Measurements from ENCODE around the gene SLC13A4. TPM values are rescaled to one million over a fixed set of nuclear protein-coding genes. Genes with fewer than 3 reads are reported as not detected.
"Not testable (repeated sequence)": the region's sequence is repeated elsewhere in the genome, so short reads cannot be mapped to it uniquely, and the experiment has no call there.

SLC13A4 gene
- total RNA-seq, 1 donor from 2014 or later: not detected

DNA sequence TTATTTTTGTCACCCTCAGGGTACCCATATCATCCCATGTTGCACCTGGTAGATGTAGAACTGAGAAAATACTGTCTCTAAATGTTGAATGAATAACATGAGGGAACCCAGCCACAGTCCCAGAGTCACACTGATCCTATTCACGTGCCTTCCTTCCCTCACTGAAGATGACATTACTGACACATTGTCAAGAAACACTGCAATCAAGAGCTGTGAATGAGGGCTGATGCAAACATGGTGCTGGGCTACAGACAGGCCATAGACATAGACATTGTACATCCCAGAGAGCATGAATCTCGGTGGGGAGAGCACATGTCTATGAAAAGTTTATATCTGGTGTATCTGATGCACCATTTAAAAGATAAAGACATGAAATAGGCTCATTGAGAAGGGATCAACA lies 9.8 kb downstream of the SLC13A4 start:
- no peak for DNase-seq (ENCODE audit: low read depth)

DNA sequence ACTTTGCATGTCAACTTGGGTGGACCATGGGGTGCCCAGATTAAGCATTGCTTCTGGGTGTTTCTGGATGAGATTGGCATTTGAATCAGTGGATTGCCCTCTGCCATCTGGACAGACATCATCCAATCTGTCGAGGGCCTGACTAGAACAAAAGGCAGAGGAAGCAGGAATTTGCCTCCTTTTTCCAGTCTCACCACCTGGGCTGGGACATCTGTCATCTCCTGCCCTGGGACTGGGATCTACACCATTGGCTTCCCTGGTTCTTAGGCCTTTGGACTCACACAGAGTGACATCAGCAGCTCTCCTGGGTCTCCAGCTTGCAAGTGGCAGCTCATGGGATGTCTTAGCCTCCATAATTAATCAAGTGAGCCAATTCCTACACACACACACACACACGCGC lies 10.3 kb downstream of the SLC13A4 start:
- no peak for DNase-seq (ENCODE audit: low read depth)

DNA sequence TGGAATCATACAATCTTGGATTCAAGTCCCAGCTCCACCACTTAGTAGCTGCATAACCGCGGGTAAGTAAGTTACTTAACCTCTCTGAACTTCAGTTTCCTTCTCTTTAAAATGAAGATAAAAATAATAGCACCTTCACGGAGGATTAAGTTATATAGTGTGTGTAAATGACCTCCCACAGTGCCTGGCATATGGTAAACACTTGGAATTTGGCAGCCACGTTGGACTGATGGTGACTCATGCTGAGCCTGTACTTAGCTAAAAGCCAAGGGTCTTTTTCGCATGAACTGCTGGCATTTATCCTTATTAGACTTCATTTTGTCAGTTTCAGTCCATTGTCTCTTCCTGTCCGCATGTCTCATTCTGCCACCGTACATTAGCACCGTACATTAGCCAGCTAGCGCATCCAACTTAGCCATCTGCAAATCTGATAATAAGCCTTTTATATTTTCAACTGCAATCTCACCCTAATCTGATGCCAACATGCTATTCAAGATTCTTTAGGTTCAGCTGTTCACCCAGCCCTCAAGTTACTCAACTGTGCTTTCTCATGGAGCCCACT lies 11.2 kb downstream of the SLC13A4 start:
- DNase-seq (ENCODE audit: low read depth): peak; percentile 60

- no peak for DNase-seq (ENCODE audit: low read depth)
Measured at GRCh38 chr7:135715673-135716072, 12.3 kb downstream of the SLC13A4 start.

GRCh38 chr7:135715055-135715522 lies 12.9 kb downstream of the SLC13A4 start:
- no peak for DNase-seq (ENCODE audit: low read depth)

DNA sequence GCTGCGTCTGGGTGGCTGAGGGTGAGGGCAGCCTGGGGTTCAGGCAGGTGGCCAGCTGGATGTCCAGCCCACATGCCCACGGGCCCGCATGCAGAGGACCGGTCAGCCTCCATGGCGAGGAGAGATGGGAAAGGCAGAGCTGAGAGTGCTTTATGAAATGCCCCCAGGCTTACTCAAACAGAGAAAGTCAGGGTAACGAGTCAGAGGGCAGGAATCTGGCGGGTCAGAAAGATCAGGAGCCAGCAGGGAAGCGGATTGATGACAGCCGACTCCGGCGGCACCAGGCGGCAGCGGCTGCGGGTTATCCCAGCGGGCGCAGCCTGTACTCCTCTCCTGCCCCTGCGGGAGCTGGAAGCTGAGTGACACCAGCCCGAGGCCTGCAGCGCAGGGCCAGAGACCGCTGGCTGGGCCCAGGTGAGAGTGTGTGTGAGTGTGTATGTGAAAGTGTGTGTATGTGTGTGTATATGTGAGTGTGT lies 13.4 kb downstream of the SLC13A4 start:
- peak; percentile 56 for DNase-seq (ENCODE audit: low read depth)

DNA sequence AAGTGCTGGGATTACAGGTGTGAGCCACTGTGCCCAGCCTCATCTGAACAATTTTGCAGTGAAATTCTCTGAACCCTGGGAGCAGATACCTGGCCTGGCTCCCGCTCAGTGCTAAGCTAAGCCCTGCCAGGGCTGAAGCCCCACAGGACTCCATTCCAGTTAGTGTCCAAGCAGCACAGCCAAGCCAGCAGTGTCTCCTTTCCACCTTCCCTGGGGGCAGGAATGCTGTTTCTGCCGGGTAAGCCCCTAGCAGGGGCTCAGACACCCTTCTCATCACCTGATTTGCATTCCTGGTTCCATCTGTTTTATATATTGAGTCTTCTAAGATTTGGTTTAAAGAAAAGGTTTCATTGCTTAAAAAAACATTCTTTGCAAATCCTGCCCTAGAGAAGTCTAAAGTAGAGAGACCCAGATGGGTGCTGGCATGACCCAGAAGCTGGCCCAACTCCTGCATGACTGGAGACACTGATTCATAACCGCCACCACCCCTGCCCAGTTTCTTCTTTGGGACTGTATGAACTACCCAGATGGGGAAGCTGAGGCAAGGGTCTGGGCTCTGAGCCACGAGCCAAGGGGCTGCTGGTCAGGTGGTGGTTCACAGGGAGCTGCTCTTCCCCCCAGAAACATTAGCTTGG lies 14.0 kb downstream of the SLC13A4 start:
- no peak for DNase-seq (ENCODE audit: low read depth)

DNA sequence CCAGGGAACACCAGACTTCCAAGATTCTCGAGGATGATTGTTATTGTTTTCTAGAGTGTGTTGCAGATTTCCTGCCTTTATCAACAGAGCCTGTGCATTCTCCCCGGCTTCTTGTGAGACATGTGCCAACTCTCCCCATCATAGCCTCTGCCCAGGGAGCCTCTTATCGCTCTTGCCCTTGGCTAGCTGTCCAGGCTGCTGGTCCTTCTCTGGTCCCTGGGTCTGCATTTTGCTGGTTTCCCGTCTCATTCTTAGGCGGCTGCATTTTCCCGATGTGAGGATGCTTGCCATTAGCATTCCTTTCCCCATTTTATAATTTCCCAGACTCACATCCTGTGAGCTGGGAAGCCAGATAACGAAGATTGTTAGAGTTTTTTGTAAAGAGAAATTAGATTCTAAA lies 15.2 kb downstream of the SLC13A4 start:
- DNase-seq (ENCODE audit: low read depth): no peak

DNA sequence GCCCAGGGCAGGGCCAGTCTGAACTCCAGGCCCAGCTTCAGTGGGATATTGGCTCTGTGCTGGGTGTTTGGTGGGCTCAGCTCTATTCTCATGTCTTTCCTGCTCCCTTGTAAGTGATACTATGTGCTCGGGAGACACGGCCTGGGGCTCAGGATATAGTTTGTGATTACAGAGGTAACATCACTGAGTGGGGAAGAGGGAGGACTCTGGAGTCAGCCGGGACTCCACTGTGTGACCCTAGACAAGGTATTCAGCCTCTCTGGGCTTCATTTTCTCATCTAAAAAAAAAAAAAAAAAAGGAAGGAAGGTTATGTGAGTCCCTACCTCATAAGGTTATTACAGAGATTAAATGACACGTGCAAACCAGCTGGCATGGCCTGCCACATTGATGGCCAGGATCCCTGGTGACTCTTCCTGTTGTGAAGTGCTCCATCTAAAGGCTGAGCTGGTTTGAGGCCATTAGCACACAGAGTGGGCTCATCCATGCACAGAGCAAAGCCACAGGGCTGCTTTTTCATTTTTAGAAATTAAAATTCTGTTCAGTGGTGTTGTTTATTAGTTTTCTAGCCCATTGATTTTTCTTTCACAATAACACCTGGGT lies 15.7 kb downstream of the SLC13A4 start:
- DNase-seq (ENCODE audit: low read depth): no peak

DNA sequence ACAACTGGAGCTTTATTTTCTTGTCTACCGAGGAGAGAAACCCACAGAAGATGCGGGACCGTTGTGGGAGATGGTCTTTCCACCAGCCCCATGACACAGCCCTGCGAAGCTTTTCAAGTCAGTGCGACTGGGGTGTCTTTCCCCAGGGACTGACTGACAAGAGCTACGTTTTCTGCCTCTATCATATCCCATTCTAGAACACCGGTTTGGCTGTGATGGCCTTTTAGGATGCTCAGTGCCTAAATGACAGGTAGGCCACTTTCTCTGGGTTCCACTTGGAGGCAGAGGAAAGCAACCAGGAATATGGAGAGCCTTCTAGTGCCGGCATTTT lies 16.9 kb downstream of the SLC13A4 start:
- no peak for DNase-seq (ENCODE audit: low read depth)

- DNase-seq (ENCODE audit: low read depth): no peak
Measured at GRCh38 chr7:135710417-135711138, 17.4 kb downstream of the SLC13A4 start.

DNA sequence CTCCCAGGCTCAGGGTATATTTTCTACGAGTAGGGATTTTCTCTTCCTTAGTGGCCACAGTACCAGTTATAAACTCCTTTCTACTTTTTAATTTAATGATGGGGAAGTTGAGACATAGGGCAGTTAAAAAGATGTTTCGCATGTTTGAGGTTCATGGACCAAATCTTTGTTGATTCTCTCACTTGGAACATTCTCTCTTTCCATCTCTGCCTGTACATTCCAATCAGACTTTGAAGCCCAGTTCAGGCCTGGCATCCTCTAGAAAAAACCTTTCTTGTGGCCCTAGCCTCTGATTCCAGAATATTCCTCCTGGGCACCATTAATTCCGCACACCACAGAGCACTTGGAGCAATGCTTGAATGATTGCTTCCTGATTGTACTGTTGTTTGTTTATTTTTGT lies 18.5 kb downstream of the SLC13A4 start:
- peak; percentile 43 for DNase-seq (ENCODE audit: low read depth)

GRCh38 chr7:135708041-135708440 lies 19.9 kb downstream of the SLC13A4 start:
- no peak for DNase-seq (ENCODE audit: low read depth)

DNA sequence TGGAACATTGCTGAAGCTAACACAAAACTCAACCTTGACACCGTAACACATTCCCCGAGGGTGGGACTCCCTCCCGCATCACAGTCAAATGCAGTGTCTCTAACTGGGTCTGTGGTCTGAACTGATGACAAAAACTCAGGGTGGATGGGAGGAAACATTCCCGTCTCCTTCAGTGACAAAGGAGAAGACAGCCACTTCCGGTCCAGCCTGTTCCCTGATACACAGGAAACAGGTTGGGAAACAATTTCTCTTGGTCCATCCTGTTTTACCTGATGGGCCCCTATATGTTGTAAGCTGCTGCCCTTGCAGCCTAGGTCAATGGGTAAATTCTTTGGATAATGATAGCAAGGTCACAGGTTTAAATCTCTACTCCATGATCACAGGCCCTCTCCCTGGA lies 20.4 kb downstream of the SLC13A4 start:
- DNase-seq (ENCODE audit: low read depth): no peak

DNA sequence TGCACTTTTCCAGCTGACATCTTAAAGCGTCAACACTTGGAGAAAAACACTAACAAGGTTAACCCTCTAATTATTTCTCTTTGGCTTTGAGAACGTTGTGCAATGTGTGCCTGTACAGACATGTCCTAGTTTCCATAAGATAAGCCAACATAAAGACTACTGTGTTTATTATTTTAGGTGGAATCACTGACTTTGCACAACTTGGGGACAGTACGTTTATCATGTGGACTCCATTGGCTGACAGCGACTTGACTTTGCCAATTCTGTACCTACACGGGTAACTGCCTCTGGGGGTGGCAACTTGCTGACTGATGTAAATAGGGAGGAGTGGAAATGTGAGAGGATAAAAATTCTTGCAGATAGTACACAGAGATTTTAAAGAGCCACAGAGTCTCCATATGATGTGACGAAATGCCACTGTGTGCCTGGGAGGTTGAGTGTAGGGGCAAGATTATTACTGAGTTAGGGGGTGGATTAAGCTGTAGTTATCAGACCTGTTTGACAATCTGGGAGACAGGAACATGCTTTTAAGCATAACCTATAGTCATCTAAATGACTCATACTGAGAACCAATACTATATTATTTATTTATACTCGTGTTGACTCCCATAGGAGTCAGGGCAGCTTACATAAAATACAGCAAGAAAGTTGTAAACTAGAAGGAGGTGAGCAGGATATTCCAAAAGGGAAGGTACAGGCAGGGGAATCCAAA lies 21.0 kb downstream of the SLC13A4 start:
- DNase-seq (ENCODE audit: low read depth): no peak

DNA sequence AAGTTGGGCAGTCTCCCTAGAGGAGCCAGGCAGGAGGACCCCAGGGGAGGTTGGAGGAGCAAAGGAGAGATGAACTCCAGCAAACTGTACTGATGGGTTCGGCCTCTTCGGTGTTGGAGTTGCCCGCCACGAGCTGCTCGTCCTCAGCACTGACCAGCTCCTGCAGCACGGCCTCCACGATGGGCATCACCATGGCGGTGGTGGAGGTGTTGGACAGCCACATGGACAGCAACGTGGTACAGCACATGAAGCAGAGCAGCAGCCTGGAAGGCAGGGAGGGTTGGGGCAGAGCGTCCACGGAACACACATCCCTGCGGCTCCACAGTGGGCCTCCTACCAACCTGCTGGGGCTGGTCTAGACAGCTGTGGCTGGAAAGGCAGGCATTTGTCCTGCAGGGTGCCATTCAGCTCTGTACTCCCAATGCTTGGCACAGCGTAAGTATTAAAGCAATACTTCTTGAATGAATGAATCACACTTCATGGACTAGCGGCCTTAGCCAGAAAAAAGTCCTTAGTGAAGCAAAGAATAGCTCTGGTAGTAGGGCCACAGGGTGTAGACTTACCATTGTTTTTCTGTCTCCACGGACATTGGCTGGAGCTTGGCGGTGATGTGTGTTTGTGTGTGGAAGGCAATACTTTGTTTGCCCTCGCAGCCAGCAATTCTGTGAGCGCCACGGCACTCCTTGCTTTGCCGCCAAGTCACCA lies 21.8 kb downstream of the SLC13A4 start:
- DNase-seq (ENCODE audit: low read depth): no peak

- DNase-seq (ENCODE audit: low read depth): no peak
Measured at GRCh38 chr7:135704698-135705097, 23.3 kb downstream of the SLC13A4 start.

- DNase-seq (ENCODE audit: low read depth): no peak
Measured at GRCh38 chr7:135704074-135704473, 23.9 kb downstream of the SLC13A4 start.

GRCh38 chr7:135697276-135698049 lies 30.5 kb downstream of the SLC13A4 start:
- no peak for DNase-seq (ENCODE audit: low read depth)

DNA sequence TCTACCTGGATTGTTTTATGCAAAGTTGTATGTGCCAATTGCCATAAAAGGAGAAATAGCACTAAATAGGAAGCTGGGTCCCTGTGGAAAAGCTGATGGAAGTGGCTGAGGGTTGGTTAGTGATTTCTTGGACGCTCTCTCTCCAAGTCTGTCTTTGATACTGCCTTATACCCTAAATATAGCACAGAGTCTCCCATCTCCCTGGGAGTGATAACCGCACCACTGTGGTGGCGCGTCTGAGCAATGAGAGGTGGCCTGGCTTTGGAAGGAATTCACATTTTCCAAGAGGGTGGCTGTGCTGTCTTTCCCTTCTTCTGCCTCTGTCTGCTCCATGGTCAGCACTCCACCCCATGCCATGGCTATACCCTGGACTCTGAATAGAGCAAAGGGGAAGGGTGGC lies 34.4 kb downstream of the SLC13A4 start:
- DNase-seq (ENCODE audit: low read depth): no peak

DNA sequence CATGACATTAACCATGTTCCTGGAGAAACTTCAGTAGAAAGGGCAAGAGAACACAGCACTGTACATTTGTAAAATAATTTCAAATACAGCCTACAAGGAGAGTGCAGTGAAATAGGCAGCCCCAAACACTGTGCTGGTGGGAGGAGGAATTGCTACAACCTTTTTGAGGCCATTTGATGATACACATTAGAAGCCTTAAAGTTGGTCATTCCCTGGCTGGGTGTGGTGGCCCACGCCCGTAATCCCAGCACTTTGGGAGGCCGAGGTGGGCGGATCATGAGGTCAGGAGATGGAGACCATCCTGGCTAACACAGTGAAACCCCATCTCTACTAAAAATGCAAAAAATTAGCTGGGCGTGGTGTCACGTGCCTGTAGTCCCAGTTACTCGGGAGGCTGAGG lies 35.4 kb downstream of the SLC13A4 start:
- DNase-seq (ENCODE audit: low read depth): not testable (repeated sequence)

Measured in renal cortical epithelial cell (primary cell).